Measurements from ENCODE around the gene ELMO1. TPM values are rescaled to one million over a fixed set of nuclear protein-coding genes. Genes with fewer than 3 reads are reported as not detected.

The ELMO1 gene
- total RNA-seq, 8 experiments from 2014 or later = 4.2 to 121 (median 40.0) TPM

DNA sequence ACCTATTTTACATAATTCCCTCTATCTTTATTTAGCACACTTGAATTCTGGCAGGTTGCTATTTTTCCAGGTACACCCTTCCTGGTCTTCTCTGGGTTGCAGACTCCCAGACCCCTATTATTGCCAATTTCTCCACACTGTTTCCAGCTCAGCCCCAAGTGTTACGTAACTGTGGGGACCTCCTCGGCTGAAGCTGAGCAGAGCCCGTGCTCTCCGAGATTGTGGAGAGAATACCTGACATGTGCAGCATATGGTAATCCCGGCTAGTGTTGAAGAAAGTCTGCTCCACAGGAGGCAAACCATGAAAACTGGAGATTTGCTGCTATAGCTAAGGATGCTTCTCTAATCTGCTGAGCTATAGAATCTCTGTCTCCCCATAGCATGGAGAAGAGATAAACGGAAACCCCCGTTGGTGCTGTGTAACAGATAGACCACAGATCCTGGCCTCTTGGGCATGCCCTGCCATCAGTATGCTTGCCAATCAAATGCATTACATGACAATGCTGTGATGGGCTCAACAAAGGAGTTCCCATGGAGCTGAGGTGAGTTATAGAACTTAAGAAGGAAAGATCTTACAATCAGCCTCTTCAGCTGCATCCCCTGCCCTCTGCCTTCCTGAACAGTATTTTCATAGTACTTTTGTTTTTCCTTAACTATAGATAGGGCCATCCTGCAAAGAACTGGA is 579.8 kb downstream of the ELMO1 start:
- H3K27ac ChIP-seq = no peak overlapping the region
- no peak overlapping the region for H3K4me3 ChIP-seq
- in situ Hi-C loops (cut with MboI; ENCODE audit: low pct_unique_long_range_greater_than_20kb in 2 of 9, low sequenced_read_pairs in 9 of 9, unreplicated experiment in 9 of 9) = loop anchor here in 1 of 9 experiments (25.0 kb wide), 1 partner anchor 318 kb away; no protein-coding TSS in a partner anchor
- 49 to 100% (median 91%) methylated on average over 2 to 7 of the region's 7 CpGs; no CpG with 5 or more reads in 2 of the 10 experiments for WGBS, 10 experiments
- no peak for ATAC-seq (replicated peaks in 6 of 8)
- peaks cover 6 to 15% of the 10 kb centered on the region in 2 donors for H3K4me1 ChIP-seq (replicated peaks in 1 of 2)

- no peak for ATAC-seq (replicated peaks in 6 of 8)
- H3K27ac ChIP-seq = peak overlapping the region in 1 of 2 donors; percentile 42
- H3K4me1 ChIP-seq (replicated peaks in 1 of 2) = peaks cover 6 to 27% of the 10 kb centered on the region in 2 donors
- no peak overlapping the region for H3K4me3 ChIP-seq
- WGBS, 10 experiments = 10 to 91% (median 75%) methylated on average over 1 to 3 of the region's 3 CpGs; no CpG with 5 or more reads in 2 of the 10 experiments
- in situ Hi-C loops (cut with MboI; ENCODE audit: low pct_unique_long_range_greater_than_20kb in 2 of 9, low sequenced_read_pairs in 9 of 9, unreplicated experiment in 9 of 9) = loop anchor here in 1 of 9 experiments (25.0 kb wide), 1 partner anchor 322 kb away; no protein-coding TSS in a partner anchor
These were observed 583.6 kb downstream of the ELMO1 start for GRCh38 chr7:36865019-36865418.

GRCh38 chr7:36863901-36864701 is 584.6 kb downstream of the ELMO1 start:
- Histone ChIP-seq H3K4me1 (replicated peaks in 1 of 2) (peaks cover 6 to 27% of the 10 kb centered on the region in 2 donors), H3K4me3 (no peak overlapping the region), H3K27ac (peak overlapping the region; percentile 29 to 42)
- WGBS, 10 experiments = 0 to 100% (median 50%) methylated on average over 1 to 7 of the region's 10 CpGs; no CpG with 5 or more reads in 2 of the 10 experiments
- in situ Hi-C loops (cut with MboI; ENCODE audit: low pct_unique_long_range_greater_than_20kb in 2 of 9, low sequenced_read_pairs in 9 of 9, unreplicated experiment in 9 of 9) = loop anchor here in 1 of 9 experiments (25.0 kb wide), 1 partner anchor 323 kb away; no protein-coding TSS in a partner anchor
- peak in 6 of 8 experiments; percentile 60 to 91 (median 86) for ATAC-seq (replicated peaks in 6 of 8)

DNA sequence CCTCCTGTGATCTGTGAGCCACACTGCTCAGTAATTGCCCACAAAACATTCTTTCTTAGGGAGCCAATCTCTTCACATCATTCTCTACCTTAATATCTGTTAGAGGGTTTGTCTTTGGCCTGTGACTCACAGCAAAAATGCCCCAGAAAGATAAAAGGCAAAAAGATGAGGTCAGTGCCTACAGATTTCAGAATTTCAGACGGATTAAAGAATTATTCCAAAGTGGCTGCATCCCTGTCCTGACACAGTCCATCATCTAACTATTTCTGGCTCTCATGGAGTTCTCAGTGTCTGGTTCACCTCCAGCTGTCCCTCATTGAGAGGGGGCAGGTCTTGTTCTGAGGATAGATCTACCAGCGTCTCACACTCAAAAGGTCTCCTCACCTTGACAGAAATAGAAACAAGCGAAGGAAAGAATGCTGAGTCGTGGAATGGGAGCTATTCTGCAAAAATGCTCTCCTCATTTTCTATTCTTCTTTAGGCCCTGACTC is 585.8 kb downstream of the ELMO1 start:
- WGBS, 10 experiments = 0 to 100% (median 67%) methylated on average over 1 to 4 of the region's 4 CpGs
- peaks cover 6 to 27% of the 10 kb centered on the region in 2 donors for H3K4me1 ChIP-seq (replicated peaks in 1 of 2)
- no peak overlapping the region for H3K4me3 ChIP-seq
- in situ Hi-C loops (cut with MboI; ENCODE audit: low pct_unique_long_range_greater_than_20kb in 2 of 9, low sequenced_read_pairs in 9 of 9, unreplicated experiment in 9 of 9) = loop anchor here in 1 of 9 experiments (25.0 kb wide), 1 partner anchor 324 kb away; no protein-coding TSS in a partner anchor
- H3K27ac ChIP-seq = no peak overlapping the region
- ATAC-seq (replicated peaks in 6 of 8) = peak in 5 of 8 experiments; percentile 52 to 70 (median 57)

DNA sequence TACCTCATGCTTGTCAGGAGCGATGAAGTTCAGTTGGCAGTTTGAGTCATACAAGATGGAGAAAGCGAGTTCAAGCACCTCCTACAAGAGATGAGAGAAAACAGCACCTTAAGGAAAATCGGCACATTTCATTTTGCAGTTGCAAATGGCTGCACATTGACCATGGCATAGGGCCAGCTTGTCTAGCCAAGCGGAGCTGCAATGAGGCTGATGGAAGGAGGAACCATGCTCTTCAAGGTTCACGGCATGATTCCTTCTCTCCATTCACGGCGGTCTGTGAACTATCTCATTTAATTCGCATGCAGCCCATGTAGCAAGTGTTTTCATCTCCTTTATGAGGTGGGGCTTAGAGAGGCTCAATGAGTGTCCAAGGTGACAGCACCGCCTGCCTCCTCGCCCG is 587.0 kb downstream of the ELMO1 start:
- ATAC-seq (replicated peaks in 6 of 8) = no peak
- WGBS, 10 experiments = 63 to 100% (median 90%) methylated on average over 1 to 8 of the region's 11 CpGs; no CpG with 5 or more reads in 2 of the 10 experiments
- H3K27ac ChIP-seq = no peak overlapping the region
- no peak overlapping the region for H3K4me3 ChIP-seq
- in situ Hi-C loops (cut with MboI; ENCODE audit: low pct_unique_long_range_greater_than_20kb in 2 of 9, low sequenced_read_pairs in 9 of 9, unreplicated experiment in 9 of 9) = loop anchor here in 1 of 9 experiments (25.0 kb wide), 1 partner anchor 326 kb away; no protein-coding TSS in a partner anchor
- H3K4me1 ChIP-seq (replicated peaks in 1 of 2) = peaks cover 6 to 27% of the 10 kb centered on the region in 2 donors

GRCh38 chr7:36860681-36861080 is 588.0 kb downstream of the ELMO1 start:
- Histone ChIP-seq H3K27ac (no peak overlapping the region), H3K4me1 (replicated peaks in 1 of 2) (peaks cover 6 to 27% of the 10 kb centered on the region in 2 donors), H3K4me3 (no peak overlapping the region)
- ATAC-seq (replicated peaks in 6 of 8) = no peak
- 47 to 100% (median 85%) methylated on average over 1 to 2 of the region's 2 CpGs; no CpG with 5 or more reads in 1 of the 10 experiments for WGBS, 10 experiments
- in situ Hi-C loops (cut with MboI; ENCODE audit: low pct_unique_long_range_greater_than_20kb in 2 of 9, low sequenced_read_pairs in 9 of 9, unreplicated experiment in 9 of 9) = loop anchor here in 1 of 9 experiments (25.0 kb wide), 1 partner anchor 327 kb away; no protein-coding TSS in a partner anchor

- 73 to 100% (median 95%) methylated on average over 1 to 12 of the region's 15 CpGs; no CpG with 5 or more reads in 4 of the 10 experiments for WGBS, 10 experiments
- Histone ChIP-seq H3K27ac (no peak overlapping the region), H3K4me1 (replicated peaks in 1 of 2) (no peaks in the 10 kb centered on the region), H3K4me3 (no peak overlapping the region)
- in situ Hi-C loops (cut with MboI; ENCODE audit: low pct_unique_long_range_greater_than_20kb in 2 of 9, low sequenced_read_pairs in 9 of 9, unreplicated experiment in 9 of 9) = loop anchor here in 1 of 9 experiments (25.0 kb wide), 1 partner anchor 332 kb away; no protein-coding TSS in a partner anchor
- no peak for ATAC-seq (replicated peaks in 6 of 8)
These were observed 593.3 kb downstream of the ELMO1 start for GRCh38 chr7:36855330-36855729.

DNA sequence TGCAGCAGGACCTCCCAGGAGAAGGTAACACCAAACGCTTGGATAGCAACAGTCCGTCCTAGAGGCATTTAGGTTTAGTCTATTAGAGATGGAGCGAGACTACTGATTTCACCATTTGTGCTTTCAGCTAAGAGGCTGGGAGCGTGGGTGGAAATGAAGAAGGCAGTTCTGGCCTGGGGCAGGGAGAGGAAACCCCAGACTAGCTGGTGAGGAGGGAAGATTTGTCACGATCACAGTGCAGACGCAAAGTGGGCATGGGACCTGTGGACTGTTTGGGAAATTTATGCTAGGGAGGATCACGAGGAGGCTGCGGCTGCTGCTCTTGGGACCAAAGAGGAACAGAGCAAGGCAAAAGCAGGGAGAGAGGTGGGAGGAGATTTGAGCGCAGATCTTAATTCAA is 594.0 kb downstream of the ELMO1 start:
- 54 to 100% (median 96%) methylated on average over 2 to 9 of the region's 9 CpGs; no CpG with 5 or more reads in 2 of the 10 experiments for WGBS, 10 experiments
- in situ Hi-C loops (cut with MboI; ENCODE audit: low pct_unique_long_range_greater_than_20kb in 2 of 9, low sequenced_read_pairs in 9 of 9, unreplicated experiment in 9 of 9) = loop anchor here in 1 of 9 experiments (25.0 kb wide), 1 partner anchor 333 kb away; no protein-coding TSS in a partner anchor

DNA sequence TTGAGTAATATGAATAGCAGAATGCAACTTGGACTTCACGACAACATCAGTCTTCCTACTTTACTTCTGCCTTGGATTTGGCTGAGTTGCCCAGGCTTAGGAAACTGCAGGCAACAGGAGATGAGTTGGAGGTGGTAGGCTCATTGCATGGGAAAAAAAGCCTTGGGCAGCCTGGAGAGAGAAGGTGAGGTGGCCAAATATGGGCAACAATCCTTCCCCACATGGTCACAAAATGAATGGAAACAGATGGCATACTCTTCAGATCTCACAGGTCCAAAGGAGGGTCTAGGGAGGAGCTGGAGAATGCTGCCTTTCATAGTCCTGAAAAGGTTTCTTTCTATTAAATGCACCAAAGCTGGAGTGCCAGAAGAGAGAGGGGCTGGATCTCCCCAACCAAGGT is 595.7 kb downstream of the ELMO1 start:
- in situ Hi-C loops (cut with MboI; ENCODE audit: low pct_unique_long_range_greater_than_20kb in 2 of 9, low sequenced_read_pairs in 9 of 9, unreplicated experiment in 9 of 9) = loop anchor here in 1 of 9 experiments (25.0 kb wide), 1 partner anchor 334 kb away; no protein-coding TSS in a partner anchor

More for the DNA sequence above, 594.0 kb downstream of the ELMO1 start:
- H3K27ac ChIP-seq = no peak overlapping the region
- no peak overlapping the region for H3K4me3 ChIP-seq
- no peaks in the 10 kb centered on the region for H3K4me1 ChIP-seq (replicated peaks in 1 of 2)
- ATAC-seq (replicated peaks in 6 of 8) = no peak

DNA sequence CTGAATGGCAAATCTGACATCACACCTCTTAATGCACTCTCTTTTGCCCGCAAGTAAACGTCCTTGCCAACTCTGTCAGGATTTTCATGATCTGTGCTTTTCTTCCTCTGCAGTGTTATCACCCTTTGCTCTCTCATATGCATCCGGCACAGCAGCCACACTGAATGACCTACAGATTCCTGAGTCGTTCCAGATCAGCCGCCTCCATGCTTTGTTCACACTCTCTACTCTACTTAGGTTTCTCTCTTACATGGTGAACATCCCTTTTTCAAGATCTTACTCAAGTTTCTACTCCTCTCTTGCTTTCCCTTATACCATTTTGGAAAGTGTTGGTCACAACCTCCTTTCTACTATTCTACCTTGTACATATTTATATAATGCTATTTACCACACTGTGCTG is 596.6 kb downstream of the ELMO1 start:
- no peak for ATAC-seq (replicated peaks in 6 of 8)
- H3K4me3 ChIP-seq = no peak overlapping the region
- H3K4me1 ChIP-seq (replicated peaks in 1 of 2) = no peaks in the 10 kb centered on the region
- in situ Hi-C loops (cut with MboI; ENCODE audit: low pct_unique_long_range_greater_than_20kb in 2 of 9, low sequenced_read_pairs in 9 of 9, unreplicated experiment in 9 of 9) = loop anchor here in 1 of 9 experiments (25.0 kb wide), 1 partner anchor 335 kb away; no protein-coding TSS in a partner anchor
- no peak overlapping the region for H3K27ac ChIP-seq
- WGBS, 10 experiments = 0 to 100% (median 60%) methylated on average over 1 to 5 of the region's 5 CpGs; no CpG with 5 or more reads in 4 of the 10 experiments

More for the DNA sequence above, 595.7 kb downstream of the ELMO1 start:
- Histone ChIP-seq H3K27ac (no peak overlapping the region), H3K4me1 (replicated peaks in 1 of 2) (no peaks in the 10 kb centered on the region), H3K4me3 (no peak overlapping the region)
- no peak for ATAC-seq (replicated peaks in 6 of 8)
- 0 to 100% (median 50%) methylated on average over 1 of the region's 1 CpG; no CpG with 5 or more reads in 3 of the 10 experiments for WGBS, 10 experiments

- H3K27ac ChIP-seq = no peak overlapping the region
- in situ Hi-C loops (cut with MboI; ENCODE audit: low pct_unique_long_range_greater_than_20kb in 2 of 9, low sequenced_read_pairs in 9 of 9, unreplicated experiment in 9 of 9) = loop anchor here in 1 of 9 experiments (25.0 kb wide), 1 partner anchor 336 kb away; no protein-coding TSS in a partner anchor
- 0 to 100% (median 59%) methylated on average over 1 to 3 of the region's 3 CpGs; no CpG with 5 or more reads in 4 of the 10 experiments for WGBS, 10 experiments
- no peaks in the 10 kb centered on the region for H3K4me1 ChIP-seq (replicated peaks in 1 of 2)
- ATAC-seq (replicated peaks in 6 of 8) = no peak
- H3K4me3 ChIP-seq = no peak overlapping the region
These were observed 597.3 kb downstream of the ELMO1 start for GRCh38 chr7:36851382-36851781.

DNA sequence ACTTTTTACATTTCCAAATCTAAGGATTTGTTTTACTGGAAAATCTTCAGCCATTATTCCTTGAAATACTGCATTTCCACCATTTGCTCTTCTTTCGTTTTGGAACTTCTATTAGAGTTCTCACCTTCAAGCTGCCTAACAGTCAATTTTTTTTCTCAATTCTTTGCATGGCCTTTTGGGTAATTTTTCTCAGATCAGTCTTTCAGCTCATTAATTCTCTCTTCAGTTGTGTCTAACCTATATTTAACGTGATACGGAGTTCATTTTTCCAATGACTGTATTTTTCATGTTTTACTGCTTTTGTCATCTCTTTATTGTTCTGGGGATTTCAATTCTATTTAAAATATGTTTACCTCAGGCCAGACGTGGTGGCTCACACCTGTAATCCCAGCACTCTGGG is 600.7 kb downstream of the ELMO1 start:
- ATAC-seq (replicated peaks in 6 of 8) = no peak
- H3K27ac ChIP-seq = no peak overlapping the region
- no peaks in the 10 kb centered on the region for H3K4me1 ChIP-seq (replicated peaks in 1 of 2)
- in situ Hi-C loops (cut with MboI; ENCODE audit: low pct_unique_long_range_greater_than_20kb in 2 of 9, low sequenced_read_pairs in 9 of 9, unreplicated experiment in 9 of 9) = no loop called here
- no peak overlapping the region for H3K4me3 ChIP-seq
- WGBS, 10 experiments = 43 to 92% (median 88%) methylated on average over 3 to 4 of the region's 4 CpGs

All from motor neuron (in vitro differentiated cells).